SIG-M5 treated with dmso at 0.1 percent for 504 hours (cell line): ENCODE measurements around the gene PDCD1.
"Not testable (repeated sequence)": the region's sequence is repeated elsewhere in the genome, so short reads cannot be mapped to it uniquely, and the experiment has no call there.

ENCODE experiments used
- DNase-seq: peaks from one replicate; lab custom pipeline; 2025; ENCODE audit not compliant: unreplicated experiment; lab: John Stamatoyannopoulos, UW

PDCD1 gene

DNA sequence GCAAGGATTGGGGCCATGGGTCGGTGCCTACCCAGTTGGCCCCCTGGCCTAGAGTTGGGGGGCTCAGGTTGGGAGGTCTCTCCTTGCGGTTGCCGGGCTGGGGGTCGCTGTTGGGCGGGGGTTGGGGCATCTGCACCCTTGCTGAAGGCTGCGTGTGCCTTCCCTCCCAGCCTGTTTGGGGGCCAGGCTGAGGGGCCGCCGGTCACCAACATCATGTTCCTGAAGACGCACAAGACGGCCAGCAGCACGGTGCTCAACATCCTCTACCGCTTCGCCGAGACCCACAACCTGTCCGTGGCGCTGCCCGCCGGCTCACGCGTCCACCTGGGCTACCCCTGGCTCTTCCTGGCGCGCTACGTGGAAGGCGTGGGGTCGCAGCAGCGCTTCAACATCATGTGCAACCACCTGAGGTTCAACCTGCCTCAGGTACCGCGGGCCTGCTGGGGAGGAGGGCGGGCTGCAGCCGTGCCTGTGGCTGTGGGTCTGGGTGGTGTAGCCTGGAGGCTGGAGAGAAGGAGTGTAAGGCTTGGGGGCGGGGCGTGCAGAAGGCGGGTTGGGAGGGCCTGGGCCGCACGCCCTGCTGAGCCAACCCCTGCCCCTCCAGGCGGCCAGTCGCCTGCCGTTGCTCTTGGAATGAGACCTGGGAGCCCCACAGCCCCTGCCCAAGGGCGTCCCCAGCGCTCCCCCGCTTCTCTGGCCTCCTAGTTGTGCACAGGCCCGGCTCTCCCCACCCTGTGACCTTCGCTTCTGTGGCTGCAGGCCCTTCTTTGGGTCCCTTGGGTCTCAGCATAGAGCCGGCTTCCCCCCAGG, 56.9 kb downstream of the PDCD1 start:
- no peak for DNase-seq

DNA sequence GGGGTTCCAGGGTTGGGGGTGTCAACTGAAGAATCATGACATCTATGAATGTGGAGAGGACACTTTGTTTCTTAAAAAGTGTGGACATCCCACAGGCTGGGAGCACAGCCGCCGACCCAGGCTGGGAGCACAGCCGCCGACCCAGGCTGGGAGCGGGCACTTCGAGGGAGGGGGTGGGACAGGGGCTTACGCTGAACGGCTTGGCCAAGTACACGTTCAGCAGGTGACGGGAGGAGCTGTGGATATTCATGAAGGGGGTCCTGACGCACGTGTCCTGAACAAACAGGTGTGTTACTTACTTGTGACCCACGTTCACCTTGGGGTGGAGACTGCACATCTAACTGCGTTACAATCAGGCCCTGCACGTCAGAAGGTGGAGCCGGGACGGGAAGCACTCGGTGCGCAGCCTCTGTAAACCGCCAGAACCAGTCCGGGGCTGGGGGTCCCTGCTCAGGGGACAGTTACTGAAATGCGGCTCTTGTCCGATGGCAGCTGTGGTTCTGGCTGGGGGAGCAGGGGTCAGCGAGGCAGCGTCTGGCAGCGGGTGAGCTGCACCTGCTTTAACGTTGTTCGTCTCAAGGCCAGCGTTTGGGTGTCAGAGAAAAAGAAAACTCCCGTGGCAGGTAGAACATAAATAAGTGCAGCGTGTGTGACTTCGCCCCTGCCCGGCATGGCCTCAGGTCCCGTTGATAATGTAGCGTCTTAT, 58.3 kb downstream of the PDCD1 start:
- not testable (repeated sequence) for DNase-seq
